Measurements from ENCODE around the gene YBX3. TPM values are rescaled to one million over a fixed set of nuclear protein-coding genes. Genes with fewer than 3 reads are reported as not detected.

Gene YBX3
- total RNA-seq, 1 donor from 2014 or later: 356 TPM

- intact Hi-C loops (cut with DNase I): no loop called here
Measured at GRCh38 chr12:10663869-10664268, 59.3 kb downstream of the YBX3 start.

GRCh38 chr12:10661338-10661737 lies 61.8 kb downstream of the YBX3 start:
- intact Hi-C loops (cut with DNase I): no loop called here
- TF ChIP-seq POLR2AphosphoS5 (IDR thresholded peaks at IDR 0.05; ENCODE audit: insufficient read depth in 1 of 2, low read depth in 1 of 2) (no peak), CTCF (IDR thresholded peaks at IDR 0.05) (no peak), POLR2A (IDR thresholded peaks at IDR 0.05) (no peak)
- no peak overlapping the region for H3K27ac ChIP-seq

More at GRCh38 chr12:10663869-10664268, 59.3 kb downstream of the YBX3 start:
- Histone ChIP-seq H3K36me3 (no peaks in the 10 kb centered on the region), H3K9me3 (no peaks in the 10 kb centered on the region), H3K4me1 (no peaks in the 10 kb centered on the region), H3K27me3 (no peaks in the 10 kb centered on the region), H3K4me3 (no peak overlapping the region), H3K27ac (no peak overlapping the region)
- no peak for DNase-seq (ENCODE audit: extremely low spot score in 2 of 2)
- TF ChIP-seq POLR2A (IDR thresholded peaks at IDR 0.05): no peak
- no peak for TF ChIP-seq POLR2AphosphoS5 (IDR thresholded peaks at IDR 0.05; ENCODE audit: insufficient read depth in 1 of 2, low read depth in 1 of 2)
- no peak for TF ChIP-seq CTCF (IDR thresholded peaks at IDR 0.05)

GRCh38 chr12:10654003-10654402 lies 69.1 kb downstream of the YBX3 start:
- H3K4me3 ChIP-seq: no peak overlapping the region

More at GRCh38 chr12:10661338-10661737, 61.8 kb downstream of the YBX3 start:
- H3K4me3 ChIP-seq: no peak overlapping the region
- H3K36me3 ChIP-seq: no peaks in the 10 kb centered on the region
- H3K27me3 ChIP-seq: no peaks in the 10 kb centered on the region
- DNase-seq (ENCODE audit: extremely low spot score in 2 of 2): no peak
- no peaks in the 10 kb centered on the region for H3K9me3 ChIP-seq
- H3K4me1 ChIP-seq: no peaks in the 10 kb centered on the region

GRCh38 chr12:10652192-10652591 lies 70.9 kb downstream of the YBX3 start:
- Histone ChIP-seq H3K27ac (no peak overlapping the region), H3K36me3 (no peaks in the 10 kb centered on the region), H3K9me3 (no peaks in the 10 kb centered on the region), H3K4me1 (no peaks in the 10 kb centered on the region), H3K27me3 (no peaks in the 10 kb centered on the region), H3K4me3 (no peak overlapping the region)
- DNase-seq (ENCODE audit: extremely low spot score in 2 of 2): no peak
- intact Hi-C loops (cut with DNase I): no loop called here
- TF ChIP-seq CTCF (IDR thresholded peaks at IDR 0.05) (no peak), POLR2AphosphoS5 (IDR thresholded peaks at IDR 0.05; ENCODE audit: insufficient read depth in 1 of 2, low read depth in 1 of 2) (no peak), POLR2A (IDR thresholded peaks at IDR 0.05) (no peak)

More at GRCh38 chr12:10654003-10654402, 69.1 kb downstream of the YBX3 start:
- Histone ChIP-seq H3K27ac (no peak overlapping the region), H3K9me3 (no peaks in the 10 kb centered on the region), H3K36me3 (no peaks in the 10 kb centered on the region), H3K4me1 (no peaks in the 10 kb centered on the region), H3K27me3 (no peaks in the 10 kb centered on the region)
- DNase-seq (ENCODE audit: extremely low spot score in 2 of 2): no peak
- no peak for TF ChIP-seq POLR2AphosphoS5 (IDR thresholded peaks at IDR 0.05; ENCODE audit: insufficient read depth in 1 of 2, low read depth in 1 of 2)
- no peak for TF ChIP-seq POLR2A (IDR thresholded peaks at IDR 0.05)
- no peak for TF ChIP-seq CTCF (IDR thresholded peaks at IDR 0.05)
- intact Hi-C loops (cut with DNase I): no loop called here

Other genes with a start within 250 kb of the YBX3 start
- 1.2 TPM for gene EIF2S3B, start 217.4 kb downstream of the YBX3 start, total RNA-seq
- gene MAGOHB, start 109.7 kb downstream of the YBX3 start, total RNA-seq: 7.9 TPM
- 6.4 TPM for gene STYK1, start 49.3 kb downstream of the YBX3 start, total RNA-seq
- gene TAS2R7, start 79.3 kb upstream of the YBX3 start, total RNA-seq: not detected
- 0.98 TPM for gene TAS2R8, start 84.0 kb upstream of the YBX3 start, total RNA-seq
- gene TAS2R9, start 86.8 kb upstream of the YBX3 start, total RNA-seq: not detected
- not detected for gene TAS2R10, start 103.0 kb upstream of the YBX3 start, total RNA-seq
- 6.1 TPM for gene PRR4, start 126.2 kb upstream of the YBX3 start, total RNA-seq
- 21.6 TPM for gene PRH1, start 160.9 kb upstream of the YBX3 start, total RNA-seq
- gene TAS2R13, start 186.2 kb upstream of the YBX3 start, total RNA-seq: 7.1 TPM
- not detected for gene PRH2, start 205.9 kb upstream of the YBX3 start, total RNA-seq
- gene TAS2R14, start 215.9 kb upstream of the YBX3 start, total RNA-seq: 5.2 TPM

Data from vagina (tissue), 2 donors.